B cell (primary cell): ENCODE measurements around the gene ARNT2. TPM values are rescaled to one million over a fixed set of nuclear protein-coding genes. Genes with fewer than 3 reads are reported as not detected.

Experiments used
- ATAC-seq: fragments of 200-7000 bp; cut with Tn5 transposase; one replicate; pipeline ENCODE4 v1.10.0; 2021; ENCODE audit warnings: low read depth, mild to moderate bottlenecking, moderate number of reproducible peaks, moderate library complexity
- CTCF ChIA-PET: fragments of 350-600 bp; sonication (Branson Sonifier 250); formaldehyde crosslinking; loops from one replicate; lab custom pipeline; 2021; ENCODE audit warnings: antibody characterized with exemption, inconsistent platforms; lab: Charles Lee
- POLR2A ChIA-PET: fragments of 350-600 bp; sonication (Branson Sonifier 250); formaldehyde crosslinking; loops from one replicate; lab custom pipeline; 2021; ENCODE audit warnings: antibody characterized with exemption; lab: Charles Lee
- DNase-seq: peaks from one replicate; pipeline ENCODE4 v3.0.0; 2013
- H2AFZ ChIP-seq: 2 replicates; pipeline ENCODE4 v1.6.1; 2012; ENCODE audit warnings: mild to moderate bottlenecking, low read depth, low read length; ENCODE audit not compliant: insufficient read depth, poor library complexity, severe bottlenecking
- H3K27ac ChIP-seq, 2 donors: 1 replicate in 1 of 2; 2 replicates in 1 of 2; pipeline ENCODE4 v1.5.1; 2012 to 2013; ENCODE audit warnings: low read length in 2 of 2, mild to moderate bottlenecking in 2 of 2, moderate library complexity in 1 of 2
- H3K27me3 ChIP-seq, 4 experiments: fragments of 200-600 bp in 1 of 4; sonication (generic) in 1 of 4; replicated peaks in 1 of 4; 1 replicate in 2 of 4; 2 replicates in 2 of 4; pipeline versions ENCODE4 v1.6.1 to v1.7.0; 2013 to 2016; ENCODE audit warnings: low read length in 3 of 4, mild to moderate bottlenecking in 2 of 4, mixed read lengths in 1 of 4, moderate library complexity in 1 of 4; ENCODE audit not compliant: insufficient read depth in 4 of 4, control insufficient read depth in 3 of 4; ENCODE audit errors: control extremely low read depth in 1 of 4
- H3K36me3 ChIP-seq, 2 experiments: replicated peaks in 1 of 2; 1 replicate in 1 of 2; 2 replicates in 1 of 2; pipeline versions ENCODE4 v1.6.1 to v1.7.1; 2013; ENCODE audit warnings: low read length in 1 of 2; ENCODE audit not compliant: insufficient read depth in 2 of 2, control insufficient read depth in 1 of 2; ENCODE audit errors: control extremely low read depth in 1 of 2, extremely low read depth in 1 of 2
- H3K4me1 ChIP-seq, 2 donors: fragments of 200-600 bp in 1 of 2; sonication (generic) in 1 of 2; 1 replicate in 1 of 2; 2 replicates in 1 of 2; pipeline versions ENCODE4 v1.5.1 to v1.6.1; 2013 to 2017; ENCODE audit warnings: low read length in 2 of 2; ENCODE audit not compliant: control insufficient read depth in 2 of 2, insufficient read depth in 2 of 2
- H3K4me2 ChIP-seq: replicated peaks from 2 replicates; pipeline ENCODE3; 2012; ENCODE audit warnings: mild to moderate bottlenecking, low read depth, low read length; ENCODE audit not compliant: poor library complexity, severe bottlenecking
- H3K4me3 ChIP-seq, 5 experiments: fragments of 200-600 bp in 1 of 5; sonication (generic) in 1 of 5; 1 replicate in 3 of 5; 2 replicates in 2 of 5; pipeline versions ENCODE4 v1.5.1 to v1.7.0; 2011 to 2016; ENCODE audit warnings: low read length in 4 of 5, mild to moderate bottlenecking in 4 of 5, low read depth in 2 of 5, control low read depth in 1 of 5, moderate library complexity in 1 of 5; ENCODE audit not compliant: insufficient read depth in 1 of 5; ENCODE audit errors: control extremely low read depth in 1 of 5, extremely low read depth in 1 of 5
- H3K79me2 ChIP-seq: fragments of 200-600 bp; sonication (generic); one replicate; pipeline ENCODE4 v1.6.0; 2016; ENCODE audit warnings: low read length; ENCODE audit not compliant: control insufficient read depth, insufficient read depth
- H3K9ac ChIP-seq: fragments of 200-600 bp; sonication (generic); 2 replicates; pipeline ENCODE4 v1.6.1; 2017; ENCODE audit warnings: mild to moderate bottlenecking, low read length, moderate library complexity
- H3K9me3 ChIP-seq, 3 donors: one replicate each; pipeline versions ENCODE4 v1.6.1 to v1.7.1; 2013; ENCODE audit warnings: low read length in 2 of 3; ENCODE audit not compliant: control insufficient read depth in 2 of 3, insufficient read depth in 1 of 3; ENCODE audit errors: control extremely low read depth in 1 of 3
- H4K20me1 ChIP-seq: 2 replicates; pipeline ENCODE4 v1.6.0; 2012; ENCODE audit warnings: mild to moderate bottlenecking, low read length; ENCODE audit not compliant: insufficient read depth, control insufficient read depth, poor library complexity, severe bottlenecking
- H3K27ac Mint-ChIP-seq: one replicate; pipeline ENCODE4 v1.8.0; 2021; ENCODE audit warnings: mixed read lengths
- H3K27me3 Mint-ChIP-seq: one replicate; pipeline ENCODE4 v1.8.0; 2021; ENCODE audit warnings: mixed read lengths
- H3K4me1 Mint-ChIP-seq: one replicate; pipeline ENCODE4 v1.8.0; 2021; ENCODE audit warnings: mixed read lengths
- H3K4me3 Mint-ChIP-seq: one replicate; pipeline ENCODE4 v1.8.0; 2021; ENCODE audit warnings: mixed read lengths
- H3K9me3 Mint-ChIP-seq: one replicate; pipeline ENCODE4 v1.8.0; 2022; ENCODE audit warnings: mixed read lengths; ENCODE audit not compliant: insufficient read depth
- CTCF ChIP-seq: fragments of 200-600 bp; IDR thresholded peaks from one replicate; pipeline ENCODE4 v1.8.0; 2022; ENCODE audit warnings: antibody characterized with exemption, mild to moderate bottlenecking
- EZH2 ChIP-seq: IDR thresholded peaks from 2 replicates; pipeline ENCODE4 v1.6.1; 2012; ENCODE audit warnings: borderline replicate concordance, low read depth, mild to moderate bottlenecking, moderate library complexity, low read length; ENCODE audit not compliant: insufficient read depth, poor library complexity, severe bottlenecking
- WGBS: methylation state at CpG from one replicate; pipeline ENCODE4 v1.1.5; 2013; ENCODE audit warnings: missing lambda C conversion rate; ENCODE audit not compliant: insufficient coverage; 5-methylcytosine and 5-hydroxymethylcytosine counted together
- intact Hi-C: fragments of 100-400 bp; cut with micrococcal nuclease; formaldehyde crosslinking; loops from one replicate; pipeline ENCODE4 v1.10.0; 2022
- polyA plus RNA-seq: library from polyadenylated mRNA; depleted of rRNA; stranded (reverse); fragments of >200 nt; gene quantifications from 2 replicates; pipeline ENCODE4 v1.2.3, GENCODE V29; 2012
- total RNA-seq, 2 donors: library from RNA; stranded (reverse); fragments of 120-200 nt in 1 of 2; gene quantifications; 1 replicate in 1 of 2; 2 replicates in 1 of 2; pipeline versions ENCODE4 v1.2.3 to v1.2.4, GENCODE V29; 2013 to 2022

Gene ARNT2
- total and polyA plus RNA-seq, 2 donors (not counting 1 experiment from before 2014, with no cell fraction given): not detected

GRCh38 chr15:80580536-80581260 is 176.5 kb downstream of the ARNT2 start:
- Histone ChIP-seq H3K27me3 (peaks cover 0 to 3% (median 0%) of the 10 kb centered on the region in 4 experiments), H2AFZ (no peak overlapping the region), H4K20me1 (no peaks in the 10 kb centered on the region), H3K9me3 (no peaks in the 10 kb centered on the region), H3K36me3 (no peaks in the 10 kb centered on the region), H3K4me1 (no peaks in the 10 kb centered on the region), H3K79me2 (no peaks in the 10 kb centered on the region), H3K9ac (no peak overlapping the region), H3K4me2 (no peak overlapping the region), H3K4me3 (no peak overlapping the region), H3K27ac (no peak overlapping the region)
- ChIA-PET POLR2A (no interaction called here), CTCF (no interaction called here)
- ATAC-seq (no peak), DNase-seq (no peak)
- H3K4me1 Mint-ChIP-seq: no peaks in the 10 kb centered on the region
- H3K9me3 Mint-ChIP-seq: no peaks in the 10 kb centered on the region
- no peak overlapping the region for H3K4me3 Mint-ChIP-seq
- TF ChIP-seq CTCF (no peak), EZH2 (no peak)
- intact Hi-C loops: no loop called here
- no peak overlapping the region for H3K27ac Mint-ChIP-seq
- H3K27me3 Mint-ChIP-seq: no peaks in the 10 kb centered on the region
- 89% methylated on average over 8 of the region's 11 CpGs for WGBS

GRCh38 chr15:80581976-80582375 is 177.8 kb downstream of the ARNT2 start:
- DNase-seq (no peak), ATAC-seq (no peak)
- H4K20me1 ChIP-seq: no peaks in the 10 kb centered on the region
- no peaks in the 10 kb centered on the region for H3K4me1 ChIP-seq
- no peak overlapping the region for H3K27ac ChIP-seq
- no peak overlapping the region for H3K4me2 ChIP-seq
- H3K9me3 ChIP-seq: no peaks in the 10 kb centered on the region
- Mint-ChIP-seq H3K27me3 (no peaks in the 10 kb centered on the region), H3K4me3 (no peak overlapping the region), H3K9me3 (no peaks in the 10 kb centered on the region), H3K4me1 (no peaks in the 10 kb centered on the region), H3K27ac (no peak overlapping the region)
- POLR2A ChIA-PET: no interaction called here
- H3K9ac ChIP-seq: no peak overlapping the region
- 88% methylated on average over 6 of the region's 7 CpGs for WGBS
- no peaks in the 10 kb centered on the region for H3K36me3 ChIP-seq
- no peak overlapping the region for H2AFZ ChIP-seq
- H3K79me2 ChIP-seq: no peaks in the 10 kb centered on the region
- TF ChIP-seq EZH2 (no peak), CTCF (no peak)
- CTCF ChIA-PET: no interaction called here
- peaks cover 0 to 3% (median 0%) of the 10 kb centered on the region in 4 experiments for H3K27me3 ChIP-seq
- intact Hi-C loops: no loop called here
- no peak overlapping the region for H3K4me3 ChIP-seq
